HL-60 (cell line): ENCODE measurements around the gene GSAP.
"Not testable (repeated sequence)": the region's sequence is repeated elsewhere in the genome, so short reads cannot be mapped to it uniquely, and the experiment has no call there.

Experiments
- CTCF ChIP-seq: IDR thresholded peaks from one replicate; pipeline ENCODE4 v1.5.1; 2011; ENCODE audit warnings: low read length, control low read depth, inconsistent platforms; ENCODE audit not compliant: insufficient read depth
- POLR2AphosphoS5 ChIP-seq: IDR thresholded peaks from 2 replicates; pipeline ENCODE4 v1.6.1; 2012; ENCODE audit warnings: low read depth
- SPI1 ChIP-seq: IDR thresholded peaks from 2 replicates; pipeline ENCODE4 v1.6.1; 2012; ENCODE audit warnings: low read depth, mild to moderate bottlenecking, borderline replicate concordance

- TF ChIP-seq CTCF, POLR2AphosphoS5, SPI1: not testable (repeated sequence)
These were observed 47.5 kb upstream of the GSAP start for GRCh38 chr7:77463632-77464031.
